IPS-18a (cell line): ENCODE measurements around the gene CREB3L1.

Experiments used
- H3K27ac ChIP-seq: one replicate; pipeline ENCODE4 v1.5.1; 2013; ENCODE audit warnings: low read length
- H3K27me3 ChIP-seq: one replicate; pipeline ENCODE4 v1.6.1; 2013; ENCODE audit warnings: mild to moderate bottlenecking, low read length; ENCODE audit not compliant: control insufficient read depth, insufficient read depth
- H3K36me3 ChIP-seq: one replicate; pipeline ENCODE4 v1.6.1; 2013; ENCODE audit warnings: low read depth, low read length; ENCODE audit not compliant: control insufficient read depth
- H3K4me1 ChIP-seq: one replicate; pipeline ENCODE4 v1.6.1; 2013; ENCODE audit warnings: low read depth, low read length; ENCODE audit not compliant: control insufficient read depth
- H3K4me3 ChIP-seq: one replicate; pipeline ENCODE4 v1.5.1; 2013; ENCODE audit warnings: low read length
- H3K9ac ChIP-seq: one replicate; pipeline ENCODE4 v1.6.1; 2013; ENCODE audit warnings: mild to moderate bottlenecking, low read length, moderate library complexity
- H3K9me3 ChIP-seq: one replicate; pipeline ENCODE4 v1.6.1; 2013; ENCODE audit warnings: low read depth, low read length; ENCODE audit not compliant: control insufficient read depth

Gene CREB3L1

DNA sequence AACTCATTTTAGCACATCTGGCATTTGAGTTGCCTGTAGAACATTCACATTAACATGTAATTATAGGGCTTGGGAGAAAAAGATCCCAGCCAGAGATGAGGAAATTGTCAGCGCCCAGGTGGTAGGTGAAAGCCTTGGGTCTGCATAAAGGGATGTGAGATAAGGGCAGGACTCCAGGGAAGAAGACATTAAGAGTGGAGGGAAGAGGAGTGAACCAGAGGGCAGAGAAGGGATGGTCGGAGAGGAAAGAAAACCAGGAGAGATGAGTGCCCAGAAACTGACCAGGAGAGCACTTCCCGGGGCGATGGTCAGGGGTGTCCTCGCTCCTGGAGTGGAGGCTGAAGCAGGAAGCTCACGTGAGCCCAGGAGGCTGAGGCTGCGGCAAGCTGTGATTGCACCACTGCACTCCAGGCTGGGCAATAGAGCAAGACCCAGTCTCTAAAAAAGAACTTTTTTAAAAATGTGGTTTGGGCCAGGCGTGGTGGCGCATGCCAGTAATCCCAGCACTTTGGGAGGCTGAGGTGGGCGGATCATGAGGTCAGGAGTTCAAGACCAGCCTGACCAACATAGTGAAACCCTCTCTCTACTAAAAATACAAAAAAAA lies 49.5 kb downstream of the CREB3L1 start:
- Histone ChIP-seq H3K9ac (no peak overlapping the region), H3K9me3 (no peaks in the 10 kb centered on the region), H3K4me1 (peaks cover 16% of the 10 kb centered on the region), H3K27me3 (peaks cover 24% of the 10 kb centered on the region), H3K4me3 (no peak overlapping the region), H3K27ac (no peak overlapping the region), H3K36me3 (no peaks in the 10 kb centered on the region)

DNA sequence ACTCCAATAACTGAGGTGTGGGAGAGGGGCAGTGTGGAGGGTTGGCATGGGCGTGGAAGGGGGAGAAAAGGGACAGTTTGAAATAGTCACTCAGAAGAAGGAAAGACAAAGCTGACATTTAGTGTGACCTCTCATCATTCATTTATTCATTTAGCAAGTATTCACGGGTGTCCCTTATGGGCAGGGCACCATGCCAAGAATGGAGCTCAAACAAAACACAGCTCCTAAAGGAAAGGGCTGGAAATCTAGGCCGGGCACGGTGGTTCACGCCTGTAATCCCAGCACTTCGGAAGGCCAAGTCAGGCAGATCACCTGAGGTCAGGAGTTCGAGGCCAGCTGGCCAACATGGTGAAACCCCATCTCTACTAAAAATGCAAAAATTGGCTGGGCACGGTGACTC lies 50.4 kb downstream of the CREB3L1 start:
- peaks cover 34% of the 10 kb centered on the region for H3K27me3 ChIP-seq

DNA sequence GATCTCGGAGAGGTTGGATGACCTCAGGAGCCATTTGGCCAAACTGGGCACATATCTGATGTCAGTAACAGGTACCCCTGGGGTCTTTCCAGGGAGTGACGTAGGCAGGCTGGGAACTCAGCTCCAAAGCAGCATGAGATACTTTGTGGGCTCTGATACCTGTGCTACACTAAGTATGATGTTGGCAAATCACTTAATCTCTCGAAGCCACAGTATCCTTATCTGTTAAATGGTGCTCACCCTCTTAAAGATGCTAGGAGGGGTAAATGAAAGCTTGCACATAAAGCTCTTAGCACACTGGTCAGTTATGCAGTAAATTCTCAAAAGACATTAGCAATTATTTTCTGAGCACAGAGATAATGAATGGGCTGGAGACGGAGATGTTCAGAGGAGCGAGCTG lies 52.7 kb downstream of the CREB3L1 start:
- no peak overlapping the region for H3K27ac ChIP-seq
- peaks cover 21% of the 10 kb centered on the region for H3K4me1 ChIP-seq
- H3K9me3 ChIP-seq: no peaks in the 10 kb centered on the region
- peak overlapping the region; percentile 1 for H3K4me3 ChIP-seq
- H3K9ac ChIP-seq: no peak overlapping the region
- no peaks in the 10 kb centered on the region for H3K36me3 ChIP-seq
- peaks cover 56% of the 10 kb centered on the region for H3K27me3 ChIP-seq

More for the DNA sequence above, 50.4 kb downstream of the CREB3L1 start:
- Histone ChIP-seq H3K9ac (no peak overlapping the region), H3K27ac (no peak overlapping the region), H3K4me1 (peaks cover 21% of the 10 kb centered on the region), H3K4me3 (no peak overlapping the region), H3K9me3 (no peaks in the 10 kb centered on the region), H3K36me3 (no peaks in the 10 kb centered on the region)

DNA sequence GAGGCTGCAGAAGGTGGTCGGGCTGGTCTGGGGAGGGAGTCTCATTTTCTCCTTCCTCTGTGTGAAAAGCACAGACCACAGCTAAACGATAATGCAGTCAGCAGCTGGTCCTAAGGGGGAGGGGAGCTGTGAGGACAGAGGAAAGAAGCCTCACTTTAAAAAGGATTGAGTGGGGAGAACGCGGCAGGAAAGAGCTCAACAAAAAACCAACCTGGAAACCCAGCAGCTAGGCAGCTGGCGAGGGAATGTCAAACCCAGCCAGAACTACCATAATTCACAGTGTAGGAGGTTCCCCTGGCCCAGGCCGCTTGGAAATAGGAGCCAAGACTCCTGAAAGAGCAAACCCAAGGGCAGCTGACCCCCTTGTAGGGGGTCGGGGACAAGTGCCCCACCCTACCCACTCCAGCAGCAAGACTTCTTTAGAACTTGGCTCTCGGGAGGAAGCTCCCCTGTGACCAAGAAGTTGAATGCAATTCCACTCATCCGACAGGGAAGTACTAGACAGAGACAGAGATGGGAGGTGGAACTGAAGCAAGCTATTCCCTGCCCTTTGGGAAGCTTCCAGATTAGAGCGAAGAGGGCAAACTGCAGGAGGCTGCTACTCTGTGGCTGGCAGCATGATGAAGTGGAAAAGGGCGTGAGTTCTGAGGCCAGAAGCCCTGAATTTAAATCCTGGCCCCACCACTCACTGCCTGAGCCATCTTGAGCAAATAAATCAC lies 53.3 kb downstream of the CREB3L1 start:
- Histone ChIP-seq H3K4me1 (peaks cover 25% of the 10 kb centered on the region), H3K27me3 (peaks cover 58% of the 10 kb centered on the region), H3K4me3 (peak overlapping the region; percentile 1), H3K36me3 (no peaks in the 10 kb centered on the region), H3K27ac (no peak overlapping the region), H3K9ac (no peak overlapping the region), H3K9me3 (no peaks in the 10 kb centered on the region)

DNA sequence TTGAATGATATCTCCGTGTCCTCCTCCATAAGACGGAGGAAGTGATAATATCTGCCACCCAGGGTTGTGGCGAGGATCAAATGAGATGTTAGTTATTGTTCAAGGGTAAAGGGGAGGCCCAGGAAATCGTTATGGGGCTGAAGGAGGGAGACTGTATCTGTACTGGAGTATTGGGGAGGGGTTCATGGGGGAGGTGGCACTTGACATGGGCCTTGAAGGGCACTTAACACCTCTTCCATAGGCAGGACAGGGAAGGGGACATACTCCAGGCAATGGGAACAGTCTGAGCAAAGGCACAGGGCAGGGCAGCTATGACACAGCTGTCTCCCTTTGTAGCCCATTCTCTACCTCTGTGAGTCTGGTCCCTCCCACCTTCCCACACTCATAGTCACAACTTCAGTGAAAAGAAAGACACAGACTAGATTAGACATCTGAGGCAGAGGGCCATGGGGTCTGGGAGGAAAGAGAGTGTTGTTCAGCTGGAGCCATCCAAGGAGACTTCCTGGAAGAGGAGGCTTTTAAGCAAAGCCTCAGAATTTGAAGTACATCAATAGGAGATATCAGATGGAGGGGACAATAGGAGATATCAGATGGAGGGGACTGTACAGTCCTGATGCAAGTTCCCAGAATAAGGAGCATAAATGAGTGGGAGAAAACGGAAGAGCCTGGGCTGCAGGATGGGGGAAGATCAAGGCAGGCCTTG lies 54.0 kb downstream of the CREB3L1 start:
- Histone ChIP-seq H3K4me3 (no peak overlapping the region), H3K27ac (no peak overlapping the region), H3K4me1 (peaks cover 32% of the 10 kb centered on the region), H3K36me3 (no peaks in the 10 kb centered on the region), H3K27me3 (peaks cover 58% of the 10 kb centered on the region), H3K9ac (no peak overlapping the region), H3K9me3 (no peaks in the 10 kb centered on the region)

DNA sequence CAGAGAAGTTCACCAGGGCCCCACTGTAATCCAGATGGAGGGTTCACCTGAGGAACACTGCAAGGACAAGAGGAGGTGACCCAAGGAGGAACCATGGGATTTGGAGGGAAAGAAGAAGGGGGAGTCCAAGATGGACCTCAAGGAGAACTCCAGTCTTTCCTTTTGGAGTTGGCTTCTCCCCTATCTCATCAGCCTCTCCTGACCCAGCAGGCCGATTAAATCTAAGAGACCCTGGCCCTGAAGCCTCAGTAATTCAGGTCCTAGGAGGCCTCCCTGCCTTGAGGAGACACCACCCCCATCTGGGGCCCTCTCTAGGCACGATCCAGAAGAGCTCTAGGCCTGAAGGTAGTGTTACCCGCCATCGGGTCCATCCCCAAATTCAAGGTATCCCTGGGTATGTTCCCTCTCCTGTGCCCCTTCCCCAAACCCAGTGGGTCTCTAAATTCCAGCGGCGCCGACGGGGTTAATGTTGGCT lies 54.7 kb downstream of the CREB3L1 start:
- H3K27me3 ChIP-seq: peaks cover 58% of the 10 kb centered on the region

DNA sequence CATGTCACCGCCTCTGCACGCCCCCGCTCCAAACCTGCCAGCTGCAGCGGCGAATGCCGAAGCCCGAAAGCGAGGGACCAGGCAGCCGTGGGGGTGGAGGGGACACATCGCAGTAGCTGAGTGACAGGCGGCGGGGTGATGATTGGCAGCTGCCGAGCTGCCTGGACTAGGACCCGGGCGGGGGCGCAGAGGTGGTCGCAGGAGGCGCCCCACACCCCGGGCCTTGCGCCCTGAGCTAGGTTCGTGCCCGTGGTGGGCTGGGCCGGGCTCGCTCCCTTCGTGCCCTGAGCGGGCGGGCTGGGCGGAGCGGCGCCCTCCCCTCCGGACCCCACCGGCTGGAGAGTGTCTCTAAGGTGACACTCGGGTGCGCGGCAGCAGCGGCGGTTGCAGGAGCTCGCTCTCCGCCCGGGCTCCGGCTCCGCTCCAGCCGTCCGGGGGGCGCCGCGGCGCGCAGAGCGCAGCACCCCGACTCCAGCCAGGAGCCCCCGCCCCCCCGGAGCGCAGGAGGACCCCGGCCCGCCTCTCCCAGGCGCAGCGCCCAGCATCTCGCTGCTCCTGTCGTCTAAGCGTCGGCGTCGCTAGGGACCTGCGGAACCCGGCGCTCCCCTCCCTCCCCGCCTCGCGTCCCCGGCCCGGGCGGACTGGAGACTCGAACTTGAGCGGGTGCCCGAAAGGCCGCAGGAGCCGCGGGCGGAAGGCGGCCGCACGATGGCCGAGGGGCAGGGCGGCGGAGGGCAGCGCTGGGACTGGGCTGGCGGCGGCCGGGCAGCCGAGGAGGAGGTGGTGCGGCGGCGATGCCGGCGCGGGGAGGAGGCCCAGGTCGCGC lies 55.3 kb downstream of the CREB3L1 start:
- H3K9me3 ChIP-seq: no peaks in the 10 kb centered on the region
- H3K36me3 ChIP-seq: no peaks in the 10 kb centered on the region
- peaks cover 58% of the 10 kb centered on the region for H3K27me3 ChIP-seq
- peak overlapping the region; percentile 60 for H3K4me3 ChIP-seq
- no peak overlapping the region for H3K9ac ChIP-seq
- no peak overlapping the region for H3K27ac ChIP-seq
- peaks cover 40% of the 10 kb centered on the region for H3K4me1 ChIP-seq

More for the DNA sequence above, 54.7 kb downstream of the CREB3L1 start:
- H3K27ac ChIP-seq: no peak overlapping the region
- H3K9ac ChIP-seq: no peak overlapping the region
- peak overlapping the region; percentile 60 for H3K4me3 ChIP-seq
- no peaks in the 10 kb centered on the region for H3K9me3 ChIP-seq
- H3K4me1 ChIP-seq: peaks cover 38% of the 10 kb centered on the region
- H3K36me3 ChIP-seq: no peaks in the 10 kb centered on the region

DNA sequence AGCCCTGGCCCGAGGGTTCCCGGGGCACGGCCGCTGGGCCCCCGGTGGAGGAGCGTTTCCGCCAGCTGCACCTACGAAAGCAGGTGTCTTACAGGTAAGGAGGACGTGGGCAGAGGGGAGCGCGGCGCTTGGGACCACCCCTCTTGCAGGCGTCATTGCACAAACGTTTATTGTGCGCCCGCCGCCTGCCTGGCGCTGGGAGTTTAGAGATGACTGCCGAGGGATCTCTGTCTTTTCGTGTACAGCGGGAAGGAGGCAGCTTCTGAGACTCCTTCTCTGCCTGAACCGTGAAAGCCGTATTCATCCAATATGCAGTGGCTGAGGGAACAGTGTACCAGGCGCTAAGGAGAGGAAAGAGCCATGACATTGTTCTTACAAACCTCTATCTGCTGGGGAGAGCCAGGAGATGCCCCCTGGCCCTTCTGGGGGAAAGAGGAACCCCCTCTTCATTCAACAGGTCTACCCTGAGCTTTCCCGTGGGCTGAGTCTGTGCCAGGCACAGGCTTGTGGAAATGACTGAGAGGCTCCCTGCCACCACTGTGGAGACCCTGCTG lies 56.0 kb downstream of the CREB3L1 start:
- H3K9ac ChIP-seq: no peak overlapping the region
- H3K4me3 ChIP-seq: peak overlapping the region; percentile 60
- H3K27ac ChIP-seq: no peak overlapping the region
- H3K27me3 ChIP-seq: peaks cover 58% of the 10 kb centered on the region
- H3K4me1 ChIP-seq: peaks cover 47% of the 10 kb centered on the region
- no peaks in the 10 kb centered on the region for H3K9me3 ChIP-seq
- no peaks in the 10 kb centered on the region for H3K36me3 ChIP-seq

DNA sequence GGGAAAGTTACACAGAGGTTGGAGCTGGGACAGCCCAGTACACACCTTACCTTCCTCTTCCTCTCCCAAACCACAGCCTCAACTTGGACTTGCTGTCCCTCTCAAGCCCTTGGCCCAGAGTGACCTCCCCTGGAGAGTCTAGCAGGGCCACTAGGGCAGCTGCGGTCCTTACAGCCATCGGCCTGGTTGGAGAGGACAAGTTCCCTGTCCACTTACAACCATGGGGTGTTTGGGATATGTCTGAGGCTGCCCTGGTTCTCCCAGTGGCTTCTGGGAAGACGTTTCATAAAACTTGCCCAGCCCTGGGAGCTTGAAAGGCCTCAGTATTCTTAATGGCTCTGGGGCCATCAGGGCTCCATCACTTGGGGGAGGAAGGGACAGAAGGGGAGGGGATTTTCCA lies 56.7 kb downstream of the CREB3L1 start:
- Histone ChIP-seq H3K4me3 (no peak overlapping the region), H3K4me1 (peaks cover 51% of the 10 kb centered on the region), H3K36me3 (no peaks in the 10 kb centered on the region), H3K27ac (no peak overlapping the region), H3K9ac (no peak overlapping the region), H3K9me3 (no peaks in the 10 kb centered on the region), H3K27me3 (peaks cover 58% of the 10 kb centered on the region)

DNA sequence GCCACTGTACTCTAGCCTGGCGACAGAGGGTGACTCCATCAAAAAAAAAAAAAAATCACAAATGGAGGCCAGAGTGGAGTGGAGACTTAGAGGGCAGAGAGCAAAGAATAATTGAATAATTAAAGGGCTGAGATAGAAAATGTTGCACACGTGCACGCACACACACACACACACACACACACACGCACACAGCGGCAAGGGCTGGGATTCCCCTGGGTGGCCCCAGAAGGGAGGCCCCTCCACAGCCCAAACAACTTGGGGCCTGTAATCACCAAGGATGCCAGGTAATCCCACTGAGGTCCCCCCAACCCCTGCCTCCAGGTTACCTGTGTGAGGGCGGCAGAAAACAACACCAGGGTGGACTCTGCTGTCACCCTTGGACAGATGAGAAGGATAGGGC lies 57.8 kb downstream of the CREB3L1 start:
- Histone ChIP-seq H3K27ac (no peak overlapping the region), H3K4me1 (peaks cover 54% of the 10 kb centered on the region), H3K36me3 (no peaks in the 10 kb centered on the region), H3K4me3 (no peak overlapping the region), H3K9me3 (no peaks in the 10 kb centered on the region), H3K27me3 (peaks cover 47% of the 10 kb centered on the region), H3K9ac (no peak overlapping the region)
